ENCODE results near the gene NTSR1. TPM values are rescaled to one million over a fixed set of nuclear protein-coding genes. Genes with fewer than 3 reads are reported as not detected.

NTSR1 gene
- total RNA-seq, 2 experiments from 2014 or later: 0.55 to 0.56 TPM

GRCh38 chr20:62795023-62795761 lies 86.6 kb downstream of the NTSR1 start:
- H3K27ac Mint-ChIP-seq: peak overlapping the region; percentile 89
- Histone ChIP-seq H3K27ac (ENCODE audit: low read depth in 1 of 2, low read length in 2 of 2) (peak overlapping the region; percentile 63 to 77), H3K36me3 (ENCODE audit: insufficient read depth, low read length) (peaks cover 24% of the 10 kb centered on the region), H3K27me3 (ENCODE audit: control insufficient read depth in 1 of 2, insufficient read depth in 2 of 2, low read length in 2 of 2) (no peaks in the 10 kb centered on the region), H3K4me3 (ENCODE audit: low read length) (peak overlapping the region; percentile 78), H3K9me3 (ENCODE audit: control insufficient read depth in 1 of 2, insufficient read depth in 1 of 2, low read length in 2 of 2) (no peaks in the 10 kb centered on the region), H3K4me1 (ENCODE audit: insufficient read depth, low read length) (peaks cover 56% of the 10 kb centered on the region)
- DNase-seq (peak; percentile 38 to 84 (median 64)), ATAC-seq (ENCODE audit: poor library complexity) (peak; percentile 17)
- intact Hi-C loops (cut with DNase I, micrococcal nuclease): loop anchor here in 1 of 2 experiments (2.0 to 10.0 kb wide), 2 partner anchors 18 to 410 kb away; partner anchors contain the start of gene RPS21
- H3K36me3 Mint-ChIP-seq (ENCODE audit: low read depth): peaks cover 41% of the 10 kb centered on the region
- H3K9me3 Mint-ChIP-seq: no peaks in the 10 kb centered on the region
- no peak for TF ChIP-seq CTCF (IDR thresholded peaks at IDR 0.05)
- H3K4me1 Mint-ChIP-seq (ENCODE audit: low read depth): peaks cover 55% of the 10 kb centered on the region
- CTCF ChIA-PET: interaction anchor here (1.2 to 2.0 kb wide), 4 partner anchors 13 to 295 kb away, joined by 3 to 7 read pairs (median 4); no protein-coding TSS in a partner anchor
- POLR2A ChIA-PET: interaction anchor here (1.0 to 4.5 kb wide), 33 partner anchors 9 to 673 kb away, joined by 3 to 85 read pairs (median 6); partner anchors contain the start of genes LSM14B, NTSR1, OGFR and TCFL5
- no peaks in the 10 kb centered on the region for H3K27me3 Mint-ChIP-seq
- H3K4me3 Mint-ChIP-seq: peak overlapping the region; percentile 88

DNA sequence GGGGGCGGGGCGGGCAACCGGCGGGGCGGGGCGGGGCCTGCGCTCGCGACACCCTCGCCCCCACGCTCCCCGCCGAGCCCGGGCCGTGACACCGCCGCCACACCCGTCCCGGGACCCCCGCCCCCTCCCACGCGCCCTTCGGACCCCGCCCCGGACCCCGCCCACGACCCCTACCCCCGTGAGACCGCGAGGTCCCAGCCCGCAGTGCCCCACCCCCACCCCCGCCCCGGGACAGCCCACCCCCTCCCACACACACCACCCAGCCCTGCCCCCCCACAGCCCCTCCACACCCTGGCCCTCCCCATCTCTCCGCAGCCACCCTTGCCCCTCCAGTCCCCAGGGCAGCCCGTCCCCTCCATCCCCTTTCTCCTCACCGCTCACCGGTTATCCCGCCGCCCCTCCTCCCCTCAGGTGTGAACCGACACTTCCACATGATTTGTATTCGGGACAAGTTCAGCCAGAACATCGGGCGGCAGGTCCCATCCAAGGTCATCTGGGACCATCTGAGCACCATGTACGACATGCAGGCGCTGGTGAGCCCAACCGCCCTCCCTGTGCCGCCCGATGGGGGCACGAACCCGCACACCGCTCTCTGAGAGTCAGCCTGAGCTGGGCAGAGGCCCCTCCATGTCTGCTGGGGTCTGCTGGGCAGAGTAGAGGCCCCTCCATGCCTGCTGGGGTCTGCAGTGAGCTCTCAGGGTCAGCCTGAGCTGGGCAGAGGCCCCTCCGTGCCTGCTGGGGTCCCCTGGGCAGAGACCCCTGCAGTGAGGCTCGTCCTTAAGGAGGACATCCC lies 88.3 kb downstream of the NTSR1 start:
- no peak for TF ChIP-seq CTCF (IDR thresholded peaks at IDR 0.05)
- Mint-ChIP-seq H3K27ac (peak overlapping the region; percentile 81), H3K9me3 (no peaks in the 10 kb centered on the region), H3K4me1 (ENCODE audit: low read depth) (peaks cover 48% of the 10 kb centered on the region), H3K27me3 (no peaks in the 10 kb centered on the region), H3K4me3 (peak overlapping the region; percentile 89), H3K36me3 (ENCODE audit: low read depth) (peaks cover 45% of the 10 kb centered on the region)
- intact Hi-C loops (cut with DNase I, micrococcal nuclease): loop anchor here (1.0 to 10.0 kb wide), 2 partner anchors 7 to 412 kb away; partner anchors contain the start of genes OGFR (in 2 of the 2) and RPS21 (in 1 of the 2)
- Histone ChIP-seq H3K27ac (ENCODE audit: low read depth in 1 of 2, low read length in 2 of 2) (peak overlapping the region in 1 of 2 donors; percentile 7), H3K36me3 (ENCODE audit: insufficient read depth, low read length) (peaks cover 33% of the 10 kb centered on the region), H3K4me1 (ENCODE audit: insufficient read depth, low read length) (peaks cover 47% of the 10 kb centered on the region), H3K4me3 (ENCODE audit: low read length) (peak overlapping the region; percentile 31), H3K27me3 (ENCODE audit: control insufficient read depth in 1 of 2, insufficient read depth in 2 of 2, low read length in 2 of 2) (no peaks in the 10 kb centered on the region), H3K9me3 (ENCODE audit: control insufficient read depth in 1 of 2, insufficient read depth in 1 of 2, low read length in 2 of 2) (no peaks in the 10 kb centered on the region)
- DNase-seq: peak in 1 of 14 experiments; percentile 60
- CTCF ChIA-PET: interaction anchor here (1.1 kb wide), 1 partner anchor 12 kb away, joined by 7 read pairs; no protein-coding TSS in a partner anchor
- POLR2A ChIA-PET: interaction anchor here (0.6 to 4.5 kb wide), 14 partner anchors 8 to 145 kb away, joined by 3 to 85 read pairs (median 6); partner anchors contain the start of genes NTSR1, OGFR and TCFL5
- no peak for ATAC-seq (ENCODE audit: poor library complexity)

Measured in CD4-positive, alpha-beta T cell (primary cell).